Spinal cord (tissue), 10 donors: Measurements from ENCODE around the gene ADD3. TPM values are rescaled to one million over a fixed set of nuclear protein-coding genes. Genes with fewer than 3 reads are reported as not detected.
A peak's percentile ranks its signal among the peaks of the same experiment; 100 is the strongest.

Source experiments
- DNase-seq, 6 donors: peaks; one replicate each; pipeline versions ENCODE4 v3.0.0 to v3.0.0-alpha.2; 2013 to 2015; ENCODE audit warnings: low spot score in 6 of 6, low read depth in 4 of 6
- H3K27ac ChIP-seq: one replicate; pipeline ENCODE4 v1.5.1; 2013; ENCODE audit warnings: low read depth, low read length, control low read depth
- H3K27me3 ChIP-seq: one replicate; pipeline ENCODE4 v1.6.1; 2013; ENCODE audit warnings: low read length; ENCODE audit not compliant: control insufficient read depth, insufficient read depth
- H3K36me3 ChIP-seq: one replicate; pipeline ENCODE4 v1.6.1; 2013; ENCODE audit warnings: low read length; ENCODE audit not compliant: control insufficient read depth, insufficient read depth
- H3K4me1 ChIP-seq: one replicate; pipeline ENCODE4 v1.6.1; 2013; ENCODE audit warnings: low read length; ENCODE audit not compliant: control insufficient read depth, insufficient read depth
- H3K4me3 ChIP-seq: one replicate; pipeline ENCODE4 v1.5.1; 2013; ENCODE audit warnings: low read depth, low read length, control low read depth
- H3K9me3 ChIP-seq: one replicate; pipeline ENCODE4 v1.6.1; 2013; ENCODE audit warnings: low read length; ENCODE audit not compliant: control insufficient read depth, insufficient read depth
- WGBS: methylation state at CpG from one replicate; pipeline ENCODE4 v1.1.5; 2013; ENCODE audit warnings: missing lambda C conversion rate; ENCODE audit not compliant: insufficient coverage; 5-methylcytosine and 5-hydroxymethylcytosine counted together
- long read RNA-seq, 4 donors: transcript quantifications; one replicate each; lab custom pipeline, GENCODE V29; 2026
- polyA plus RNA-seq, 2 donors: library from polyadenylated mRNA; unstranded; fragments of 120-200 nt; gene quantifications; one replicate each; pipeline ENCODE4 v1.2.1, GENCODE V29; 2013; ENCODE audit not compliant: insufficient read length in 2 of 2
- total RNA-seq, 2 donors: library from RNA; depleted of rRNA in 1 of 2; stranded (reverse); fragments of 120-200 nt in 1 of 2; fragments of >200 nt in 1 of 2; gene quantifications; one replicate each; pipeline versions ENCODE4 v1.2.3 to v1.2.4, GENCODE V29; 2013 to 2014
- donor health status: healthy.

The ADD3 gene, protein sequence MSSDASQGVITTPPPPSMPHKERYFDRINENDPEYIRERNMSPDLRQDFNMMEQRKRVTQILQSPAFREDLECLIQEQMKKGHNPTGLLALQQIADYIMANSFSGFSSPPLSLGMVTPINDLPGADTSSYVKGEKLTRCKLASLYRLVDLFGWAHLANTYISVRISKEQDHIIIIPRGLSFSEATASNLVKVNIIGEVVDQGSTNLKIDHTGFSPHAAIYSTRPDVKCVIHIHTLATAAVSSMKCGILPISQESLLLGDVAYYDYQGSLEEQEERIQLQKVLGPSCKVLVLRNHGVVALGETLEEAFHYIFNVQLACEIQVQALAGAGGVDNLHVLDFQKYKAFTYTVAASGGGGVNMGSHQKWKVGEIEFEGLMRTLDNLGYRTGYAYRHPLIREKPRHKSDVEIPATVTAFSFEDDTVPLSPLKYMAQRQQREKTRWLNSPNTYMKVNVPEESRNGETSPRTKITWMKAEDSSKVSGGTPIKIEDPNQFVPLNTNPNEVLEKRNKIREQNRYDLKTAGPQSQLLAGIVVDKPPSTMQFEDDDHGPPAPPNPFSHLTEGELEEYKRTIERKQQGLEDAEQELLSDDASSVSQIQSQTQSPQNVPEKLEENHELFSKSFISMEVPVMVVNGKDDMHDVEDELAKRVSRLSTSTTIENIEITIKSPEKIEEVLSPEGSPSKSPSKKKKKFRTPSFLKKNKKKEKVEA
- total RNA-seq: 100 to 1,000 TPM; 438 to 557 TPM
- 100 to 1,000 TPM; 193 to 210 TPM for polyA plus RNA-seq
- long read RNA-seq, donor 1, full-length matches to known transcripts: 33 of 81 reads
- long read RNA-seq, donor 1, partial matches to known transcripts: 48 of 81 reads
- long read RNA-seq, donor 1, other reads (novel, unspliced or antisense): 0 of 81 reads
- long read RNA-seq, donor 2, full-length matches to known transcripts: 15 of 25 reads
- long read RNA-seq, donor 2, partial matches to known transcripts: 10 of 25 reads
- long read RNA-seq, donor 2, other reads (novel, unspliced or antisense): 0 of 25 reads
- long read RNA-seq, donor 3, full-length matches to known transcripts: 23 of 49 reads
- long read RNA-seq, donor 3, partial matches to known transcripts: 26 of 49 reads
- long read RNA-seq, donor 3, other reads (novel, unspliced or antisense): 0 of 49 reads
- long read RNA-seq, donor 4, full-length matches to known transcripts: 34 of 99 reads
- long read RNA-seq, donor 4, partial matches to known transcripts: 65 of 99 reads
- long read RNA-seq, donor 4, other reads (novel, unspliced or antisense): 0 of 99 reads

DNA sequence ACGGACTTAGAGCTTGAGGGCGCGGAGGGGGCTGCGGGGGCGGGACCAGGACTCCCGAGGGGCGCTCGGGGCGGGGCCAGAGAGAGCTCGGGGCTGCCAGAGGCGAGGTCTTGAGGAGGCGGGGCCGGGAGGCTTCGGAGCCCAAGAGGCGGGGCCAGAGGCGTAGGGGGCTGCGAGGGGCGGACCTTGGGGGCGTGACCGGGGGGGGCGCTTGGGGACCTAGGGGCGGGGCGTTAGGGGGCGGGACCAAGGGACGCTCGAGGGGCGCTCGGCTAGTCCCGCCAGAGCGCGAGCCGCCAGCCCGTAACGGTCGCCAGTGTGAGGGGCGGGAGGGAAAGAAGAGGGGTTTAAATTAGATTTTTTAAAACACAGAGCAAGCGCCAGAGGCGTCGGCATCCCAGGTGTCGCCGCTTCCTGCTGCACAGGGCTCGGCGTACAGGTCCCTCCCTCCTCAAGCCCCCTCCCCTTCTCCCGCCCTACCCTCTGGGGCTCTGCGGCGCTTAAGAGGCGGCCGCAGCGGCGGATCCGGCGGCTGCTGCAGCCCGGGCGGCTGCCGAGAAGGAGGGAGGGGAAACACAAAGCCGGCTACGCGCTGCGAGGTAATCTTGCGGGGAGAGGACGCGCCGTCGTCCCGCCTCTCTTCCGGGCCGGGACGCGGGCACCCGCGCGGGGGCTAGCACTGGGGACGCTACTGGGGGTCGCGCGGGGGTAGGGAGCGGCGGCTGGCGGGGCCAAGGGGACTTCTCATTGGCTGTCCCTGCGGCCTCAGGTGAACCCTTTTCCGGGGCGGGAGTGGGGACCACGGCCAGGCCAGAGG, at the start of gene ADD3:
Gene ADD3, plus strand, starts transcription at position 284 of the 817 bp plus-strand sequence. CDS start 92,670 bp downstream, outside the sequence.
- H3K4me1 ChIP-seq: peaks cover 18% of the 10 kb centered on the region

DNA sequence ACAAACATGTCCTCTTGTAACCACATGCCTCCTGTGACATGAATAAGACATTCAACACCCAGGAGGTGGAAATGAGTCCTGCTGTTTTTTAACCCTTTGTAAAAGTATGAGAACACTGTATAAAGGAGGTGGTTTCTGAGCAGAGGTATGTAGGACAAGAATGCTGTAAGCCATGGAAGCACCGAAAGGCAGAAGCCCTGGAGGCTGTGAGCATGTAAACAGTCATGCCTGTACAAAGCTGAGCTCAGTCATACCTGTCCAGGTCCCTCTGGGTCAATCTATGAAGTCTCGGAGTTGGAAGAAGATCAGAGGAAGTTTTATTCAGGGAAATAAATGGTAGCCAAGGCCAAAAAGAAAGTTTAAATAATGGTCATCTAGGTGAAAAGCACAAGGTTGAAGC, 49.7 kb upstream of the ADD3 start:
- Histone ChIP-seq H3K27me3 (no peaks in the 10 kb centered on the region), H3K4me1 (no peaks in the 10 kb centered on the region), H3K27ac (peak overlapping the region; percentile 8), H3K4me3 (no peak overlapping the region), H3K36me3 (no peaks in the 10 kb centered on the region), H3K9me3 (peaks cover 2% of the 10 kb centered on the region)
- 92% methylated on average over 2 of the region's 2 CpGs for WGBS
- DNase-seq: no peak

More for the DNA sequence above, at the start of gene ADD3:
- Histone ChIP-seq H3K27me3 (no peaks in the 10 kb centered on the region), H3K4me3 (peak within 1 kb of the TSS; percentile 87), H3K9me3 (no peaks in the 10 kb centered on the region), H3K27ac (peak within 1 kb of the TSS; percentile 96), H3K36me3 (no peaks in the 10 kb centered on the region)
- WGBS: under 1% methylated on average over 70 of the region's 83 CpGs
- peak; percentile 77 to 99 (median 96) for DNase-seq

DNA sequence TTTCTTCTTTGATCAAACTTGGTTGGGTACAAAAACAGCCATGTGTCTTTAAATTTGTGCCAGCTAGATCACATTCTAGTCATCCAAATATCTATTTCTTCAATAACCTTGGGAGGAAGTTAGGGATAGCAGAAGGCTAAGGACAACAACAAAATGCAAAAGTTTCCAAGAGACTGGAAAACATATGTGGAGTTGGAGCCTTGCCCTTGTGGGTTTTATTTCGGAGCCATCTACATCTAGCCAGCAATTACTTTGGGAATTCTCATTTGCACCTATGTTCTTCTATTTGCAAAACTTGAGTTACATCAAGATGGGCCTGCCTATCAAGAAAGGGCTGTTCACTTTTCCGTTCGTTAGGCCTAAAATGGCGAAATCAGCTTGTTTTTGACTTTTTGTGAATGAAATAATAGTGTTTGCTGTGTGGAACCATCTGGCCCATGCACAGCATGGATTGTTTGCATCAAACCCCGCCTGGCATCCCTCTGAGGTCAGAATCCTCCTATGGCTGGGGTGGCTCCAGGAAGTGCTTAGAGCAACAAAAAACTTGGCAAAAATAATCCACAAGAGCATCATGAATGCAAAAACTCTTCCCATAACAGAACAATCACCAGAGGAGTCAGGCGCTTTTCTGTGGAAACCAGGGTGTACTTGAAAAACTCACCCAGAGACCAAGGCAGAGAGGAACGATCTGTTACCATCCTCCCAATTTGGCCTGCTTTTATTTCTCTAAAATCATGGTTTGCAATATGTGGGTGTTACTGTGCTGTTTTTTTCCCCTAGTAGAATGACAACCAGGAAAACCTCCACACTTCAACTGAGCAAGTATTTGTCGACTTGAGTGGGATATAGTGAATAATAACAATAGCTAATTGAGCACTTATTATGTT, 48.3 kb upstream of the ADD3 start:
- Histone ChIP-seq H3K4me1 (no peaks in the 10 kb centered on the region), H3K36me3 (no peaks in the 10 kb centered on the region), H3K9me3 (peaks cover 2% of the 10 kb centered on the region), H3K27me3 (no peaks in the 10 kb centered on the region), H3K4me3 (no peak overlapping the region), H3K27ac (peak overlapping the region; percentile 78)
- DNase-seq: peak in 1 of 6 donors; percentile 96
- WGBS: 82% methylated on average over 6 of the region's 8 CpGs

DNA sequence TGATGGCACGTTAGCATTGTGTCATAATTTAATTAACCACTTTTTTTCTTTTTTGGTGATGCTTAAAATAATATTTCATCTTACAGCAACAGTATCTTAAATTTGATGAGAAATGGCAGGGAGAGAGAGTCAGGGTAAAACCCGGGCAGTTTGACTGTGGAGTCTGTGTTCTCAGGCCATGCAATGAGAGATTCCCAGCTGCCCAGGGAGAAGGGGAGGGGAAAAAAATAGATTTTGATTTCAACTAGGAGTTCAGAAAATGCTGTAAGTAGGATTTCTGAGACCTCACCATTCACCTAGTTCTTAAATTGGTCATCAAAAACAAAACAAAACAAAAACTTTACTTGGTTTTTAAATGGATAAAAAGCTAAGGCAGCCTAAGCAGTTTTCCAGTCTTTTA, 47.1 kb upstream of the ADD3 start:
- WGBS: no CpG with 5 or more reads among the region's 2 CpGs
- Histone ChIP-seq H3K36me3 (no peaks in the 10 kb centered on the region), H3K4me3 (no peak overlapping the region), H3K4me1 (no peaks in the 10 kb centered on the region), H3K27ac (peak overlapping the region; percentile 78), H3K9me3 (peaks cover 2% of the 10 kb centered on the region), H3K27me3 (no peaks in the 10 kb centered on the region)
- no peak for DNase-seq

DNA sequence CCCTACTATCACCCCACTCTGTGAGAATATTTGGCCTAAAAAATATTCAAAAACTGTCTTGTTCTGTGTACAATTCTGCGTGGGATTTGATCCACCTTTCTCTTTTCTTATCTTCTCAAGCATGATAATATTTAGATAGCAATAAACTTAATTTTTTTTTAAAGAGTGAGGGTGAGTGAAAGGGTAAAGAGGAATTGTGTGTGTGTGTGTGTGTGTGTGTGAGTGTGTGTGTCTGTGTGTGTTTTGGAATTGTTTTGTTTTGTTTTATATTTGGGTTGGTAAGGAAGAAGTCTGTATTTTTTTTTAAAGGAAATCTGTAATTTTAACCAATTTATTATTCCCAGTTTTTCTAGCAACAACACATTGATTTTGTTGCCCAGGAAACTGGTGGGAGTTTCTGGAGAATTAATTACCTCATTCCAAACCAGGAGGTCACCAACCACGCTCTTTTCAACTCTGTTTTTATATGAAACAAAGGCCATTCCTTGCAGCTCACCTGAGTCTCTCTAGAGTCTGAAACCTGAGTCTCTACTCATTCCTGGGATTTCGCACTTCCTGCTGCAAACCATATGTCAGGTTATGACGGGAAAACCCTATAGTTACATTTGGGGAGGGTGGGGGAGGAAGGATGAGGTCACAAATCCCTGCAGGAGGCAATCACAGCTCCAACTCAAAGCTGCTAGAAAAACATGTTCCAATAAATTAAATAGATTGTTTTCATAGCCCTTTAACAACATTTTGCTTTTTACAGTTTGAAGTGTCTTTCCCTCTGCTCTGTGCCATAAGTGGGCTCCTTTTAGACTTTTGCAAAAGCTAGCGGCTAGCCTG, 46.4 kb upstream of the ADD3 start:
- Histone ChIP-seq H3K4me1 (no peaks in the 10 kb centered on the region), H3K27me3 (no peaks in the 10 kb centered on the region), H3K36me3 (no peaks in the 10 kb centered on the region), H3K9me3 (peaks cover 2% of the 10 kb centered on the region), H3K27ac (peak overlapping the region; percentile 80), H3K4me3 (no peak overlapping the region)
- WGBS: 80% methylated on average over 1 of the region's 5 CpGs
- DNase-seq: no peak

DNA sequence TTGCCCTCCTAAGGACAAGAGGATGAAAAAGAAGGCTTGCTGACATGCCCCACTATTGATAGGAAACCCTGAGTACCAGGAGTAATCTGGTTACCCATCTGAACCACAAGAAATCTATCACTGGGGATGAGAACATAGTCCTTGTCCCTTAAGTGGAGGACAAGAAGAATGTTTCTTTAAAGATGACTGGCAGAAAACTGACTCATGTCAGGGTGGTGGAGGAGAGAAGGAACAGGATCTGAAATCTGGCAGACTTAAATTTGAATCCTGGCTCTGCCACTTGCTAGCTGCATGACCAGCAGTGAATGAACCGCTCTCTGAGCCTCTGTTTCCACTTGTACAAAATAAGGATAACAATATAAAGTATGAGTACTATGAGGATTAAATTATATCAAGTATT, 45.5 kb upstream of the ADD3 start:
- H3K36me3 ChIP-seq: no peaks in the 10 kb centered on the region
- H3K4me3 ChIP-seq: no peak overlapping the region
- no peak for DNase-seq
- H3K4me1 ChIP-seq: peaks cover 2% of the 10 kb centered on the region
- no peaks in the 10 kb centered on the region for H3K9me3 ChIP-seq
- H3K27ac ChIP-seq: peak overlapping the region; percentile 80
- WGBS: no CpG with 5 or more reads among the region's 1 CpG
- no peaks in the 10 kb centered on the region for H3K27me3 ChIP-seq

DNA sequence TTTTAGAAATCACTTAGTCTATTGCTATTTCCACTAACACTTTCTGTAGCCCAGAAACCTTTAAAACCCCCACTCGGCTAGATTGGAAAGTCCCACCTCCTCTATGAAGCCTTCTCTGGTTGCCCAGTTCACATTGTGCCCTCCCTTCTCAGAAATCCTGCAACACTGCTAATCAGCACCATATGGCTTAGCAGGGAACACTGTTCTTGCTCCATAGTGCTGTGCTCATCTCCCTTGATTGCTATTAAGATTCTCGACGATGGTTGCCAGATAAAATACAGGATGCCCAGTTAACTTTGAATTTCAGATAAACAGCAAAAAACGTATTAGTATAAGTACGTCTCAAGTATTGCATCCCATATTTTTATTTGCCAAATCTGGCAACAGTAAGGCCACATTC, 44.3 kb upstream of the ADD3 start:
- Histone ChIP-seq H3K27ac (peak overlapping the region; percentile 53), H3K36me3 (no peaks in the 10 kb centered on the region), H3K4me1 (peaks cover 4% of the 10 kb centered on the region), H3K9me3 (no peaks in the 10 kb centered on the region), H3K4me3 (no peak overlapping the region), H3K27me3 (no peaks in the 10 kb centered on the region)
- DNase-seq: no peak
- 83% methylated on average over 5 of the region's 5 CpGs for WGBS

DNA sequence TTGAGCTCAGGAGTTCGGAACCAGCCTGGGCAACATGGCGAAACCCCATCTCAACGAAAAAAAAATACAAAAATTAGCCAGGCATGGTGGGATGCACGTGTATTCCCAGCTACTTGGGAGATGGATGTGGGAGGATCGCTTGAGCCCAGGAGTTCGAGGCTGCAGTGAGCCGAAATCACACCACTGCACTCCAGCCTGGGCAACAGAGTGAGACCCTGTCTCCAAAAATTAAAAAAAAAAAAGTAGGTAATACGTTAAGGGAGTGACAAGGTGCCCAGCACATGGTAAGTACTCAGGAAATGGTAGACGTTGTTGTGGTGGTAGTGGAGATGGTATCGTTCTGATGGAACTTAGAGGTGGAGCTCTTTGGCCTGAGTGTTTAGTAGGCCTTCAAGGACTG, 43.5 kb upstream of the ADD3 start:
- H3K9me3 ChIP-seq: no peaks in the 10 kb centered on the region
- no peak for DNase-seq
- no peak overlapping the region for H3K4me3 ChIP-seq
- H3K27ac ChIP-seq: no peak overlapping the region
- H3K36me3 ChIP-seq: no peaks in the 10 kb centered on the region
- H3K4me1 ChIP-seq: peaks cover 9% of the 10 kb centered on the region
- H3K27me3 ChIP-seq: no peaks in the 10 kb centered on the region
- 87% methylated on average over 10 of the region's 10 CpGs for WGBS
